Colon (tissue), 2 donors: ENCODE results near the gene ASMTL.

Experiments used
- FAIRE-seq: peaks from 2 replicates; lab custom pipeline; 2012; peaks lifted over from hg19 to GRCh38; lab: Jason Lieb, UNC
- donor health status: control.
- donor health status: control.

The ASMTL gene

DNA sequence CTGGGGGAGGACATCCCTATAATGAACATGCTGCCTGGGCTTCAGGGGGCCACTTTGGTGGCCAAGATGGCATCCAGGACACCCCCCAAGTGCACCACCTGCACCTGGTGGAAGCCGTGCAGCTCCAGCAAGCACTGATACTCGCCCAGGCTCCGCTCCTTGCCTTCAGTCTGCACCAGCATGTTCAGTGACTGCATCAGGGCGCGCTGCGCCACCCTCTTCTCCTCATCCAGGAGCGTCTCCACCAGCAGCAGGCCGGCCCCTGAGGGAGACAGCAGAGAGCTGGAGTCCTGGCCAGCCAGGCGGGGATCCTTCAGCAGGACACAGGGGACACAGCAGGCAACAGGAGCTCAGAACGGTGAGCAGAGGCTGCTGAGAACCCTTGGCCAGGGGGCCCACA, 49.5 kb downstream of the ASMTL start:
- no peak for FAIRE-seq

DNA sequence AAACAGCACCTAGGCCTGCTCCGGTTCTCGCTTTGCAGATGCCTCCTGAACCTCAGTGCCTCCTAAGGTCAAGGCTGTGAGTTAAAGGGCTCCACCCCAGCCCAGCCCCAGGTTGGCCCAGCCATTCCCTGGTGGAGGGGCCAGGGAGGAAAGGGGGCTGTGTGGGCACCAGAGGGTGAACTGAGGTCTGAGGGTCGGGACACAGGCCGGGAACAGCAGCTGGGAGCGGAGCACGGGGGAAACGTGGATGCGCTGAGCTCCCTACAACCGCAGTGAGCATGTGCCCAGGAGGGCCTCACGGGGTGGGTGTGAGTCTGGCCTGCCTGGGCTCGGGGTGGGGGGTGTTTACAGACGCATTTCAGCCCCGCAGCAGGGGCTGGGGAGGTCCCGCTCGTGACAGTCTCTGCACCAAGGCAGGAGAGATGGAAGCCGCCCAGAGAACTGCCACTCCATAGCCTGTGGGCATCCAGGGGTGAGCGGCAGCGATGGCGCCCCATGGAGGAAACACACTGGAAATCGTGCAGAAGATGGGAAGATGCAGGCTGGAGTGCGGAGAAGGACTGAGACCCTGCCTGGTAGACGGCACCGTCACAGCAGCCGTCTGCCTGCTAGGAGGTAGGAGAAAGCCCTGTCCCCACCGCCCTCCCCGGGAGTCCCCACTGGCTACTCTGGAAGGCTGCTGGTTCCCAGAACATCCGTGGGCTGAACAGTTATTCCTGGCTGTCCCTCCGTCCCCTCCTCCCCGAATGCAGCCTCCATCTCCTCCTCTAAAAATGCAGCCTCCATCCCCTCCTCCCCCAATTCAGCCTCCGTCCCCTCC, 50.9 kb downstream of the ASMTL start:
- no peak for FAIRE-seq

DNA sequence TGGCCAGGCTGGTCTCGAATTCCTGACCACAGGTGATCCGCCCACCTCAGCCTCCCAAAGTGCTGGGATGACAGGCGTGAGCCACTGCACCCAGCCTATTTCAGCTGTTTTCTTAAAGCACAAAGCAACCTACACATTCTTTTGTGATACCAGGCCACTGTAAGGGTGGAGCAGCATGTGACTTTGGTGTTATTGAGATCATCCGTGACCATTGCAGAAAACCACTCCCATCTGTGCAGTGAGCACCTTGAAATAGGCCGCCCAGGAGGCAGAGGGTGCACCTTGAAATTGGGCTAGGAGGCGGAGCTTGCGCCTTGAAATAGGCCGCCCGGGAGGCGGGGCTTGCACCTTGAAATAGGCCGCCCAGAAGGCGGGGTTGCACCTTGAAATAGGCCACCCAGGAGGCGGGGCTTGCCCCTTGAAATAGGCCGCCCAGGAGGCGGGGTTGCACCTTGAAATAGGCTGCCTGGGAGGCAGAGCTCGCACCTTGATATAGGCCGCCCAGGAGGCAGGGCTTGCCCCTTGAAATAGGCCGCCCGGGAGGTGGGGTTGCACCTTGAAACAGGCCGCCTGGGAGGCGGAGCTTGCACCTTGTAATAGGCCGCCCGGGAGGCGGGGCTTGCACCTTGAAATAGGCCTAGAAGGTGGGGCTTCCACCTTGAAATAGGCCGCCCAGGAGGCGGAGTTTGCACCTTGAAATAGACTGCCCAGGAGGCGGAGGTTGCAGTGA, 51.8 kb downstream of the ASMTL start:
- FAIRE-seq: no peak

DNA sequence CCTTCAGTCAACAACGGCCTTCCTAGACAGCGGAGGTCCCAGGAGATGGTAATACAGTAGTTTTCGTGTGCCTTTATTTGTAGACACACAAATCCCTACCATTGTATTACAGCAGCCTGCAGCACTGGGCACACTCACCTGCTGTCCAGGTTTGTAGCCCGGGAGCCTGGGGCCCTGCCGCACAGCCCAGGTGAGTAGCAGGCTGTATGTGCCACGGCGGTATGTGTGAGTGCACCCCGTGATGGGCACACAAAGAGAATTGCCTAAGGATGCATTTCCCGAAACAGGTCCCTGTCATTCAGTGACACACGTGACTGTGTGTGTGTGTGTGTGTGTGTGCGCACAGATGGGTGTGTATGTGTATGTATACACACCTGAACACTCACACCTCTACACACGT, 52.7 kb downstream of the ASMTL start:
- FAIRE-seq: no peak

DNA sequence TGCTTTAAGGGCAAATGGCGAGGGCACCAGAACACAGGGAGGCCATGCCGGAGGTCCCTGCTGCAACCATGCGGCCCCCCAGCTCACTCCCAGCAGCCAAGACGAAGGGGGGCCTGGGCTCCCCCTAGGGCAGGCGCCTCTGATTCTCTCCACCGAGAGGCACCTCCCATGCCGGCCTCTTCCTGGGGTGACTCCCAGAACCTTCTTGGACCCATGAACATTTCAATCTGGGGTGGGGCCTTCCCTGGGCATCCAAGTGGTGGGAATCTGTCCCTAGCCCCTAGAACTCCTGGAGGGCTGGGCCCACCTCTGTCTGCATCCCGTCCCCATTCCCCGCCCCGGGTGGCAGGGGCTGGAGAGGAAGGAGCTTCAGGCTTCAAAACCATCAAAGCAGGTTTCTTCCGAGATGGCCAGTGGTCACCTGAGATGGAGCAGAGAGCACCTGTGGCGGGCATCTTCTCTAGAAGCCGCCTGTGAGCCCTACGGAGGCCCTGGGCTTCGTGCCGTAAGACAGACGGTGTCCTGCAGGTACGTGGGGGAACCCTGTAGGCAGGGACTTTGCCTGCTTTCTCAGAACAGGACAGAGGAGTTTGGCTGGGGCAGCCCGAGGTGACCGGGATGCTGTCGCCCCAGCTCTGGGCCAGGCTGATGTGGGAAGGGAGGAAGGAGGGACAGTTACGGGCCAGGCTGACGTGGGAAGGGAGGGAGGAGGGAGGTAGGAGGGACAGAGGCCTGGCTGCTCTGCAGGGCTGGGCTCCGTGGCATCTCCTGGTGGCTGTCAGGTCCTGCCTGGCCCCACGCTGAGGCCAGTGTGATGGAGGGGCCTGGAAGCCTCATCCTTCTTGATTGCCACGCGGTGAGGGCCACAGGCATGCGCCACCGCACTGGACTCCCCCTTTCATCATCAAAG, 54.0 kb downstream of the ASMTL start:
- no peak for FAIRE-seq

DNA sequence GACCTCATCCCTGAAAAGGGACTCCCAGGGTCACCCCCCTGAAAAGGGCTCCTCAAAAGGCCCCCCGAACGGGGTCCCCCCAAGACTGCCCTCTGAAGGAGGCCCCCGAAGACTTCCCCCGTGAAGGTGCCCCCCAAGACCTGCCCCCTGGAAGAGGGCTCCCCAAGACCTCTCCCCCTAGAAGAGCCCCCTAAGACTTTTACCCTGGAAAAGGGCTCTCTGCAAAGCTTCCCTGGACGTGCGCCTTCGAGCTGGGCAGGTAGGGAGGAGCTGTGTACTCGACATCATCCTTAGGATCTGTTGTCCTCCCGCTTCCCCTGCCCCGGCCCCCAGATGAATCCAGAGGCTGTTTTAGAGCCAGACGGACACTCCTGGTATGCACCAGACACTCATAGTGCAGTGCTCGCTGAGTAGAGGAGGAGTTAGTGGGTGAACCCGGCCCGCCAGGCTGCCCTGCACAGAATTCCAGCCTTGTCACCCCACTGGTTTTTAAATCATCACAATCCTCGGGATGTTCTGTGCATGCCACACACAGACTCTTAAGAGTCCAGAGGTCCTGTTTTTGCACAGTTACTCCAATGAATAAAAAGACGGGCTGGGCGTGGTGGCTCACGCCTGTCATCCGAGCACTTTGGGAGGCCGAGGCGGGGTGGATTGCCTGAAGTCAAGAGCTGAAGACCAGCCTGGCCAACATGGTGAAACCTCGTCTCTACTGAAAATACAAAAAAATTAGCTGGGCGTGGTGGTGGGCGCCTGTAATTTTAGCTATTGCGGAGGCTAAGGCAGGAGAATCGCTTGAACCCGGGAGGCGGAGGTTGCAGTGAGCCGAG, 55.1 kb downstream of the ASMTL start:
- FAIRE-seq: no peak

DNA sequence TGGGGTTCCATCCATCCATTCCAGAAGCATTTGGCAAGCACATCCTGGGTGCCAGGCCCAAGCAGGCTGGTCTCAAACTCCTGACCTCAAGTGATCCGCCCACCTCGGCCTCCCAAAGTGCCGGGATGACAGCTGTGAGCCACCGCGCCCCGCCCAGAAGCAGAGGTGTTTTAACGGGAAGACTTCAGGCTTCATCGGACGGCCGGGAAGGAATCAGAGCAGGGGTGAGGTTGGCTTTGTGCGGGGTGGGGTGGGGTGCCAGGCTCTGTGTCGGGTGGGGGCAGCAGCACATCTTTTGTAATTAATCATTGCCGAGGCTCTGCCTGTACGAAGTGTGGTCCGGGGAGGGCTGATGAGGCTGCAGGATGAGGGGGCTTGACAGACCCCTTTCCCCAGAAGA, 55.7 kb downstream of the ASMTL start:
- FAIRE-seq: no peak

DNA sequence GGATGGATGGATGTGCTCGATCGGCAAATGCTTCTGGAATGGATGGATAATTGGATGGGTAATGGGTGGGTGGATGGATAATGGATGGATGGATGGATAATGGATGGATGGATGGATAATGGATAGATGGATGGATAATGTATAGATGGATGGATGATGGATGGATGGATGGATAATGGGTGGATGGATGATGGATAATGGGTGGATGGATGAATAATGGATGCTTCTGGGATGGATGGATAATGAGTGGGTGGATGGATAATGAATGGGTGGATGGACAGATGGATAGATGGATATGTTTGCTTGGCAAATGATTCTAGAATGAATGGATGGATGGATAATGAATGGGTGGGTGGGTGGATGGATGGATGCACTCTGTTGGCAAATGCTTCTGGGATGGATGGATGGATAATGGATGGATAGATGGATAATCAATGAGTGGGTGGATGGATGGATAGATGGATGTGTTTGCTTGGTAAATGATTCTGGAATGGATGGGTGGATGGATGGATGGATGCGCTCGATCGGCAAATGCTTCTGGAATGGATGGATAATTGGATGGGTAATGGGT, 57.0 kb downstream of the ASMTL start:
- FAIRE-seq: no peak

DNA sequence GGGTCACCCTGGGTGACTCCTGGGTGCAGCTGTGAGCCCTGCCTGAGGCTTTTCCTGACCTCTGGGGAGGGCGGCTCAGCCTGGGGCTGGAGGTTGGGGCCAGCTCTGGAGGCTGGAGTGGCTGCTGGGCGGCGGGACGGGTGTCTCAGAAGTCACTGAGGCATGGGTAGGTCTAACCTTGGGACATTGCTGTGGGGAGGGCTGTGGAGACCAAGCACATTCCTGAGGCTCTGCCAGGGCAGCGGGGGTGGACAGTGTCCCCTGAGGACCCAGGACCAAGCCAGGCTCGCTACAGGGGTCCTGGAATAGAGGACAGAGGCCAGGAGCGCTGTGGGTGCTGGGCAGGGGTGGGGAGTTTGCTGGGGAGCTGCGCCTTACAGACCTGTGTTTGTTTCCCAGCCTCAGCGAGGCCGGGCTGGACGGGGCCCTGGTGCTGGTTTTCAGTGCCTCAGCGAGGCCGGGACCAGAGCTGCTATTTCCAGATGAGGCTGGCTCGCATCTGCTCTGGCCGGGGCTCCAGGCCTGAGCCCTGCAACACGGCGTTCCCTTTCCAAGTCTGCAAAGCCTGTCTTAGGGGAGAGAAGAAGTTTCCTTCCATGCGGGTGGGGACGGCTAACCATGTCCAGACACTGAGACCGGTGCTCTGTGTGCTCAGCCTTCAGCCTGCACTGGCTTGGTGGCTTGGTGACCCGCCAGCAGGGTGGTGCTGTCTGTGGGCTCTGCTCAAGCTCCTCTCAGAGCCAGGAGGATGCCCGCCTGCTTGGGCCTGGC, 57.8 kb downstream of the ASMTL start:
- FAIRE-seq: no peak

DNA sequence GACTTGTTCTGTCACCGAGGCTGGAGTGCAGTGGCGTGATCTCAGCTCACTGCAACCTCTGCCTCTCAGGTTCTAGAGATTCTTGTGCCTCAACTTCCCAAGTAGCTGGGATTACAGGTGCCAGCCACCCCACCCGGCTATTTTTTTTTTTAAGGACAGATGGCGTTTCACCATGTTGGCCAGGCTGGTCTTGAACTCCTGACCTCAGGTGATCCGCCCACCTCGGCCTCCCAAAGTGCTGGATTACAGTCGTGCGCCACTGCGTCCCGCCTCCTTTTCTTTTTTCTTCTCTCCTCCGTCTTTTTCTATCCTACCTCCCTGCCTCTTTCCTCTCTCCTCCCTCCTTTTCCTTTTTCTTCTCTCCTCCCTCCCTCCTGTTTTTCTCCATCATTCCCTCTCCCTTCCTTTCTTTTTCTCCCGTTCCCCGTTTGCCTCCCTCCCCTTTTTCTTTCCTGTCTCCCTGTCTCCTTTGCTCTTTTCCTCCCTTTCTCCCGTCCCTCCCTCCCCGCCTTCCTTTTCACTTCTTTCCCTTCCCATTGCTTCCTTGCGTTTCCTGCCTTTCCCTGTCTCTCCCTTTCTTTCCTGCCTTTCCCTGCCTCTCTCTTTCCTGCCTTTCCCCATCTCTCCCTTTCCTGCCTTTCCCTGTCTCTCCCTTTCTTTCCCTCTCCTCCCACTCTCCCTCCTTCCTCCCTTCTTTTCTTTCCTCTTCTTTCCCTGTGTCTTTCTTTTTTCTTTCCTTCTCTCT, 58.7 kb downstream of the ASMTL start:
- no peak for FAIRE-seq

DNA sequence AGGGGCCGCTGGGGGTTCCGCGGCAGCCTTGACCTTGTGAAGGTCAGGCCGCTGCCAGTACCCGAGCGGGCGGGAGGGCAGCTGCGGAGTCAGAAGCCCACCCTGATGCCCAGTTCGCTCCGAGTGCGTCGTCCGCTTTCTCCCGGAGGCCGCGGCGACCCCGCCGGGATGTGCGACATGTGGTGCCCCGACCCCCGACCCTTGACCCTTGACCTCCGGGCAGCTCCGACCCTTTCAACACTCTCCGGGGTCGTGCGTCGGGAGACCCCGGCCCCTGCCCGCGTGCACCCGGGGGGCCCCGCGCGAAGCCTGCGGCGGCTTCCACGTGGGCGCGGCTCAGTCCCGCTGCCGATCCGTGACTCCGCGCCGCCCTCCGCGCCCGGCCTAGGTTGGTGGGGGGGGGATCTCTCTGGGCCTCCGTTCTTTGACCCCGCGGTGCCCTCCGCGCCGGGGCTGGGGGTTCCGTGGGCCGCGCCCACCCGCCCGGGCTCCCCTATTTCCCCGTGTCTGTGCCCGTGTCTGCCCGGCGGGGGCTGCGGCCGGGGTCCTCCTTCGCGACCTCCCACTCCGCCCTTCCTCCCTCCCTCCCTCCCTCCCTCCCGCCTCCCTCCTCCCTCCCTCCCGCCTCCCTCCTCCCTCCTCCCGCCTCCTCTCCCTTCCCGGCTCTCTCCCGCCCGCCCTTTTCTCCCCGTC, 60.2 kb downstream of the ASMTL start:
- no peak for FAIRE-seq

DNA sequence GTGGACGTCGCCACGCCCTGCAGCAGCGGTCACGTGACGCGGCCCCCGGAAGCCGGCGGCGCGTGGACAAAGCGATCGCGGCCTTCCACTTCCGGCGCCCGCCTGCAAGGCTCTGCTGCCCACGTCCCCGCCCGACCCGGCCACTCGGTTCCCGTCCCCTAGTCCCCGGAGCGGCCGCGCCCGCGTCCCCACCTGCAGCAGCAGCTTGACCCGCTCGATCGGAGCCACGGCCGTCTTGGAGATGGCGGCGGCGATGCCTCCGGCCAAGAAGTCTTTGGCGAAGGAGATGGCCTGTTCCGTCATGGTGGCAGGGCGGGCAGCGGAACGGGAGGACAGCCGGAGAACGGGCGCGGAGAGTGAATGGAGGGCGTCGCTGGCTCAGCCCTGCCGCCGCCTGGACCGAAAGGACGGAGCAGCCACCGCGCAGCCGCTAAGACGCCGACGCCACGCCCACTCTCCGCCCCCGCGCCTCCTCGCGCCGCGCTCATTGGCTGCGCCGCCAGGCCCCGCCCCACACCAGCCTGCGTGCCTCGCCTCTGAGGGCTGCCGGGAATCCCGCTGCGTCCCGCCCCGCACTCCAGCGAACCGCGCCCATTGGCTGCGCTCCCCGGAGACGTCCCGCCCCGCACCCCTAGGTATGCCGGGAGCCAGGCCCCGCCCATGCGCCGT, 60.9 kb downstream of the ASMTL start, which contains the start of gene SLC25A6:
SLC25A6 (minus strand) TSS at position 407 of the 669 bp plus-strand sequence; CDS start at position 303, 104 bp downstream.
- no peak for FAIRE-seq

DNA sequence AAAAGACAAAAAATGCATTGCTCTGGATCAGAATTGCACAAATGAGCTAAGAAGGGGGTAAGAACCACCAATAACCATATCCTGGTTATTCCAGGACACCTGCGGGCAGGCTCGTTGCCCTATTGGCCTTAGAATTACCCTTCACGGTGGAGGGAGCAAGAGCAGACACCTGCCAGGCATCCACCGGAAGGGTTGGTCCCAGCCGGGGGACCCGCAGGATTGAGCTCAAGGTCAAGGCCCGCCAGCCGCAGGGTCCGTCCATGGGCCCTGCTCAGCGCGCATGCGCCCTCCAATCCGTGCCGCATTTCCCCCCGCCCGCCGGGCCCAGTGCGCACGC, 61.4 kb downstream of the ASMTL start:
- FAIRE-seq: no peak

DNA sequence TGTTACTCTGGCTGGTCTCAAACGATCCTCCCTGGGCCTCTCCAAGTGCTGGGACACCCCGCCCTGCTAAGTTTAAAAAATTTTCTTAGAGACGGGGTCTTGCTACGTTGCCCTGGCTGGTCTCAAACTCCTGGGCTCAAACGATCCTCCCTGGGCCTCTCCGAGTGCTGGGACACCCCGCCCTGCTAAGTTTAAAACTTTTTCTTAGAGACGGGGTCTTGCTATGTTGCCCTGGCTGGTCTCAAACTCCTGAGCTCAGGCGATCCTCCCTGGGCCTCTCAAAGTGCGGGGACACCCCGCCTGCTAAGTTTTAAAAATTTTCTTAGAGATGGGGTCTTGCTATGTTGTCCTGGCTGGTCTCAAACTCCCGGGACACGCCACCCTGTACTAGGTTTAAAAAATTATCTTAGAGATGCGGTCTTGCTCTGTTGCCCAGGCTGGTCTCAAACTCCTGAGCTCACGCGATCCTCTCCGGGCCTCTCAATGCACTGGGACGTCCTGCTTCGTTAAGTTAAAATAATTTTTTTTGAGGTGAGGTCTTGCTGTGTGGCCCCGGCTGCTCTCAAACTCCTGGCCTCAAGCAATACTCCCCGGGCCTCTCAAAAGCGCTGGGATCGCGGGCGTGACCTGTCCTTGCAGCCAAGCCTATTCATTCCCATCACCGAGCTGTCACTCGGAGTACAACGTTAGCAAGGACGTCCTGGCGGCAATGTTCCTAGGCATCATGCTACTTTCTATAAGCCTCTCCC, 61.9 kb downstream of the ASMTL start:
- no peak for FAIRE-seq

DNA sequence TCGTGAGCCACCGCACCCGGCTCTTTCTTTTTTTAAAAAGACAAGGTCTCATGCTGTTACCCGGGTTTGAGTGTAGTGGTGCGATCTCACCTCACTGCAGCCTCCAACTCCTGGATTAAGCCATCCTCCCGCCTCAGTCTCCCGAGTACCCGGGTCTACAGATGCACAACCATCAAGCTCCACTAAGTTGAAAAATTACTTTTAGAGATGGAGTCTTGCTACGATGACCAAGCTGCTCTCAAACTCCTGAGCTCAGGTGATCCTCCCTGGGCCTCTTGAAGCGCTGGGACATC, 62.8 kb downstream of the ASMTL start:
- FAIRE-seq: no peak

DNA sequence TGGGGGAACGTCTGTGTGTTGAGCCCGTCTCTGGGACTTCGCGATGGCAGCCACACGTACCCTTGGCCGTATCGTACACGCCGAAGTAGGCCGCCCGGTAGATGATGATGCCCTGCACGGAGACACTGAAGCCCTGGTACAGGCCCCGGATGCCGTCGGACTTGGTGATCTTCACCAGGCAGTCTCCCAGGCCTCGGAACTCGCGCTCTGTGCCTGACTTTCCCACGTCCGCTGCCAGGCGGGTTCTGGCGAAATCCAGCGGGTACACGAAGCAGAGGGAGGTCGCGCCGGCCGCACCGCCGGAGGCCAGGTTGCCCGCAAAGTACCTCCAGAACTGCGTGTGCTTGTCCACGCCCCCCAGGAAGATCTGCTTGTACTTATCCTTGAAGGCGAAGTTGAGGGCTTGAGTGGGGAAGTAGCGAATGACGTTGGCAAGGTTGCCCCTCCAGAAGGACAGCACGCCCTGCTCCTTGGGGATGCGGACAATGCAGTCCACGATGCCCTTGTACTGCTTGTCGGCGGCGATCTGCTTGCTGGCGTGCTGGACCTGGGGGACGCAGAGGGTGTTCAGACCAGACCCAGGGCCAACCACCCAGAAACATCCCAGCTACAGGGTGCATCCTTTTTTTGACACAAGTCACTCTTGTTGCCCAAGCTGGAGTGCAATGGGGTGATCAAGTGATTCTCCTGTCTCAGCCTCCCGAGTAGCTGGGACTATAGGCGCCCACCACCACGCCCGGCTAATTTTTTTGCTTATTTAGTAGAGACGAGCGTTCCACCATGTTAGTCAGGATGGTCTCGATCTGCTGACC, 63.3 kb downstream of the ASMTL start:
- FAIRE-seq: no peak

DNA sequence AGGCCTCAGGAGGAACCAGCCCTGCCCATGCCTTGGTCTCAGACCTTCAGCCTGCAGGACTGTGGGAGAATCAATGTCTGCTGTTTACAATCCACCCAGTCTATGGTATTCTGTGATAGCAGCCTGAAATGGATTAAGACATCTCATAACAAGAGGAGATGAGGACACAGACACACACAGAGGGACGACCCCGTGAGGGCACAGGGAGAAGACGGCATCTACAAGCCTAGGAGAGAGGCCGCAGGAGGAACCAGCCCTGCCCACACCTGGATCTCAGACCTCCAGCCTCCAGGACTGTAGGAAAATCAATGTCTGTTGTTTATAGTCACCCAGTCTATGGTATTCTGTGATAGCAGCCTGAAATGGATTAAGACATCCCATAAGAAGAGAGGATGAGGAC, 64.1 kb downstream of the ASMTL start:
- no peak for FAIRE-seq
